GM20431 (cell line): ENCODE data around the gene PLEKHG4B.

Source experiments
- in situ Hi-C: fragments of 300-500 bp; cut with MseI, MboI; formaldehyde crosslinking; loops from one replicate; pipeline ENCODE4 v1.15.0; 2020; ENCODE audit warnings: low sequenced_read_pairs; ENCODE audit not compliant: unreplicated experiment

The PLEKHG4B gene

DNA sequence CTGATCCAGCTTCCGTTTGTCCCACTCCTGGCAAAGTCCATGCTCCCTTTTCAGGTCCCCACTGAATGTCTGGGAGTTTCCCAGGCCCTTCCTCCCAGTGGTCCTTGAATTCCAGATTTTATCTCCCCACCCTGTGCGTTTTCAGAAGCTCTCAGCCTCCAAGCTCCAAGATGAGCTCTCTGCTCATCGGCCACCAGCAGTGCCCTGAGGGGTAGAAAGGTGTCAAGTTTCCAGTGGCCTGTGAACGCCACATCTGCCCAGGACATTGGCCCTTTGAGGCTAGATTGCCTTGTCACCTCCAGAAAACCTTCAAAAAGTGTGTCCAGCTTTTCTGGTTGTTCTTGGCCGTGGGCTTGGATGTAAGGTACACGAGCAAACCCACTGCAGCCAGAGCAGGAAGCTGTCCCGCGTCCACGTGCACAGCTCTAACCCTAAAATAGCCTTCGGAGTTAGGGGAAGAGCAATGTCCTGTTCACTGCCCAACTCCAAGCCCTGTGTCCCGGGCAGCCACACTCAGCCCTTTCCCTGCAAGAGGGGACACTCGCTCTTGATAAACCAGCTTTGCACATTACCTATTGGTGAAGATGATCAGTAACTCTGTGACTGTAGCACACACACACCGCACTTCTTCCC lies 88.4 kb downstream of the PLEKHG4B start:
- in situ Hi-C loops: no loop called here

DNA sequence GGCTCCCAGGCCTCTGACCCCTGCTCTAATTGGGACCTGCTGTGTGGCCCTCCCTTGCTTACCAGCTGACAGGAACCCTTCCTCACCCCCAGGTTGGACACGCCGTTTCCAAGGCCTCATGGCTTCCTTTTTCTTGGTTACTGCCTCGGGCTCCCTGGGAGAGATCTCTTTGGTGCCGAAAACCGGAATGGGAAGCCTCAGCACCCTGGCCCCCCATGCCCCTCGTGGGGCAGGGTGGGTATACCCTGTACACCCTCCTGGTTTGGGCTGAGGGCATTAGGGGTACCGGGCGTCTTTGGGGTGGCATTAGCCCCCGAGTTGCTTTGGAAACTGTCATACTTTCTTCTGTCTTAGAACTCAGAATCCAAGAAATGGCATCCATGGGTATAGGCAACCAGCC lies 89.2 kb downstream of the PLEKHG4B start:
- in situ Hi-C loops: no loop called here

DNA sequence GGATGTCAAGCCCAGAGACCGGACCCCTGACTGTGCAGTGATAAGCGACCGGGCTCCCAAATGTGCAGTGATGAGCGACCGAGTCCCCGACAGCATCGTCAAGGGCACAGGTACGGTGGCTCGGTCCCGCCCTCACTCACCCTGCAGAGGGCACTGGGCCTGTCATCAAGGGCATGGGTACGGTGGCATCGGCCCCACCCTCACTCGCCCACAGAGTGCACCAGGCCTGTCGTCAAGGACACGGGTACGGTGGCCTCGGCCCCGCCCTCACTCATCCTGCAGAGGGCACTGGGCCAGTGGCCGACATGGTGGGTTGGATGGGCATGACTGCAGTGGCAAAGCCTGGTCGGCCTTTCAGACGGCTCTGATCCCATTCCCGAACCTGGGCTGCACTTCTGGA lies 89.6 kb downstream of the PLEKHG4B start:
- in situ Hi-C loops: no loop called here

DNA sequence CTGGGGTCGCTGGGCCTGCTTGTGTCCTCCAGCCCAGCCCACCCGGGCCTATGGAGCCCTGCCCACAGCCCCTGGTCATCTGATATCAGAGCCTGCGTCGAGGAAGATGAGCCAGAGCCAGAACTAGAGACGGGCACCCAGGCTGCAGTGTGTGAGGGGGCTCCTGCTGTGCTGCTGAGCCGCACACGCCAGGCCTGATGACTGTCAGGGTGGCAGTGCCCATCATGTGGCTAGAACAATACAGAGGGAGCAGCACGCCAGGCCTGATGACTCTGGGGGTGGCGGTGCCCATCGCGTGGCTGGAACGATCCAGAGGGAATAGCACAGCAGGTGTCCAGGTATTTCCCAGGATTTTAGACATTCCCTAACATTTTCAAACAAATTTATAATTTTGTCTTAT lies 90.2 kb downstream of the PLEKHG4B start:
- in situ Hi-C loops: no loop called here

DNA sequence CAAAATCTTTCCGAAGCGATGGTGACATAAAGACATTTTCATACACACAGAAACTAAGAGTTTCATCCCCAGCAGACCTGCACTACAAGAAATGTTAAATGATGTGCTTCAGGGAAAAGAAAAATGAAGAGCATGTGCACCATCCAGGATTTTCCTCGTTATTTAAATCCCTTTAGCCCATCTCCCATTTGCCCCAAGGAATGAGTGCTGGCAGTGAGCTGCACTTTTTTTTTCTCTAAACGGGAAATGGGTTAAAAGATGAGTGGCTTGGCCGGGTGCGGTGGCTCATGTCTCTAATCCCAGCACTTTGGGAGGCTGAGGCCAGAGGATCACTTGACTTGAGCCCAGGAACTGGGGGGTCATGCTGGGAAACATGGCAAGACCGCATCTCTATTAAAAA lies 92.5 kb downstream of the PLEKHG4B start:
- in situ Hi-C loops: no loop called here

DNA sequence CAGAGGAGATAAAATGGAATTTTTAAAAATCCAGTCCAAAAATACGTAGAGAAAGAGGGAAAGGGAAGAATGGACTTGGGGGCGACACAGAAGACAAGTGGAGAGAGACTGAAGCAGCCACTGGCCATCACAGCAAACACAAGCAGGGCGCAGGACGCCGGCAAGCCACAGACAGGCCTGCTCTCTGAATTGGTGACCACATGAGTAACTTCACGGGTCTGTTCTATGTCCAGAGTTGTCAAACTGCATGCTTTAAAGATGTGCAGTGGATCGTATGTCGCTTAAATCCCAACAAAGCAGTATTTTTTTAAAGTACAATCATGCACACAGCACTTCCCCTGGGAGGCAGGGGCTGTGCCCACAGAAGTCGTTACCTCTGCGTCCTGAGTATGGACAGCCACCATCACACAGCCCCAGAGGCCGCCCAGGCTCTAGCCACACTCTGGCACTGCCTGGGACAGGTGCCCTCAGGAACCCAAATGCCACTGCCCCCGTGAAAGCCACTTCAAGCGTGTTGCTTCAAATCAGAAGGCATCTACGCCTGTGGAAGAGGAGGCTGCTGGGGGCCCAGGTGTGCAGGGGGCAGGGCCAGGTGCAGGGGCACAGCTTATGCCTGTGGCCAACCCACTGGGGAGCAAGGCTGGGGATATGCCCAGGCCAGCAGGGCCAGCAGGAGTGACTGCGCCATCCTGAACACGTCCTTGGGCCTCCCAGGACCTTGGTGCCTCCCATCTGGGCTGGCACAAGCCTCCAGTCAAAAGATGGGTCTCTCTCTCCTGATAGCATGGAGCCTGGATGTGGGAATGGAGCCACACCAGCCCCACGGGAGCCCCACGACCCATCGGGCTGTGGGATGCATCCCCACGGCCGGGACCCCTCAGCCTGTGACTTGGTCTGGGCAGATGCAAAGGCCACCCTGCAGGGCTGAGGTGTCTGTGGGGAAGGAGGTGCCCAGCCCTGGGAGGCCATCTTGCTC lies 93.4 kb downstream of the PLEKHG4B start:
- in situ Hi-C loops: no loop called here

DNA sequence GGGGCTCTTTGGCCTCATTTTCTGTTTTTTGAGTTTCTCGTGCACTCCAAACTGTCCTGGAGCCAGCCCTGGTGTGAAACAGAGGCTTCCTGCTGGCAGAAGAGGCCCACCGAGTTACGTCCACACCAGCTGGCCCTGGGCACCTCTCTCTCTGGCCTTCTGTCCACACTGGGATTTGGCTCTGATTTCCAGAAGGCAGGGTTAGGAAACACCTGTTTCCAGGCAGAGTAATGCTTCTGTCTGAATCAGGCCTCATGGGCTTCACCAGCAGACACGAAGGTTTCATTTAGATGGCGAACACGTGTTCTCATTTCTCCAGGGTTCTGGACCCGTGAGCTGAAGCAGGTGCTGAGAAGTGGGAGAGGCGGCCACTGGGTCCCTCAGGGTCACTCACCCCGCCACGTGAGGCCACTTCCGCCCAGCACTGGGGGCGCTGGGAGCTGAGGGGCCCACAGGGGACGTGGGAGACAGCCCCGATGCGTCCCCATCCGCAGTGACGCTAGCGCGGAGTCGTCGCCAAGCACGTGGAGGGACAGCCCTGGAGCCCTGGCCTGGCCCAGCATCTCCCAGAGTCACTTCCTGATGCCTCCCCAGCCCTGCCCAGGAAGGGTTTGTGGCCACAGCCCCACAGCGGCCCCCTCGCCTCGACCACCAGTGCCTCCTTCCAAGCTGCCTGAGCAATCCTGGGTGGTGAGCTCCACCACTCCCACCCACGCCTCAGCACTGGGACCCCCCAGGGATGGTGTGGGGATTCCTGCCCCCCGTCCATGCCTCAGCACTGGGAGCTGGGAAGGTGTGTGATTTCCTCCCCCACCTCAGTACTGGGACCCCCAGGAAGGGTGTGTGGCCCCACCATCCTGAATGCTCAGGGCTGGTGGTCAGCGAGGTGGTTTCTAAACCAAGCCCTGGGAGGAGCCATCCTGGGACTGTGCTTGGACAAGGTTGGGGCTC lies 94.4 kb downstream of the PLEKHG4B start:
- in situ Hi-C loops: no loop called here

DNA sequence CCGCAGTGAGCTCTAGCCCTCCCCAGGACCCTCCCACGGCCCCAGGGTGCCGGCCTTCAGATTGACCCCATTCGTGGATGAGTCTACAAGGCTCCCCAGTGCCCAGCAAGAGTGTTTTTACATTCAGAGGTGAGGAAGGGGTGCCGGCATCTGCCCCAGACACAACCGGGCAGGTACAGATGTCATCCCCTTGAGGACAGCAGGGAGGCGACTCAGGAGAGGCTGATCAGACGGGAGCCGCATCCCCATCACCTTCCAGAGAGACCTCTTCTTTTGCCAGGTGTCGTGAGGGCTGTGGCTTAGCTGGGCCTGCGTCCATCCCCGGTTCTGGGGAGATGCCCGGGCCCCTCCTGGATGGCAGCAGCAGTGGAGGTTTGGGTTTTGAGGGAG lies 95.1 kb downstream of the PLEKHG4B start:
- in situ Hi-C loops: no loop called here

DNA sequence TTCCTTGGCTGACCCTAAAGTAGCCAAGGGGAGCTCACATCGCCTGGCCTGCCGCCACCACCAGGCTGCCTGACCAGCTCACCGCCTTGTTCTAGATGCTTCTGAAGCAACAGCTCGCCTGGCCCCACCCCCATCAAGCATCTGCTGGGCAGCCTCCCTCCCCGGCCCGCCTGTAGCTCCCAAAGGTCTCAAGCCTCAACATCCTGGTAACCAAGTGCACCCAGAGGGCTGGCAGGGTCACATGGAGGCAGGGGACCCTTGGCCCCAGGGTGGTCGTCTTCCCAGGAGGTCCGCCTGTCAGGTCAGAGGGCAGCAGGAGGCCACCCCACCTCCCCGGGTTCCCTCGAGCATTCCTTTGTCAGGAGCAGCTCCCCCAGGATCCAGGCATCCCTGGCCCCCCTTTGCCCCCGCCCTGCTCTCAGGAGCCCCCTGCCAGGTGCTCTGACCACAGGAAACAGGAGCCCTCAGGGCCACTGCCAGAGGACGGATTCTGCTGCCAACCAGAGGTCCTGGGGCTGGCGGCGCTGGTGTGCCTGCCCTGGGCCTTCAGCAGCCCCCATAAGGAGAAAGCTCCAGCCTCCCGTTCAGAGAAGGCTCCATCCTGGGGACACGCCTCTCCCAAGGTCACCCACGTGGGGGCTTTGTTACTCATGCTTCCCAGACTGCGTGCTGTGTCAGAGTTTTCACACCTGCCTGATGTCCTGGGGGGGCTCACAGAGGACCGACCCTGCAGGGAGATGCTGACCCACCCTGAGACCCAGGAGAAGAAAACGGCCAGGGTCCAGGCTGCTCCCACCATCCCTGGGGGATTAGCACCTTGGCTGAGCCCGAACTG lies 95.9 kb downstream of the PLEKHG4B start:
- in situ Hi-C loops: no loop called here

DNA sequence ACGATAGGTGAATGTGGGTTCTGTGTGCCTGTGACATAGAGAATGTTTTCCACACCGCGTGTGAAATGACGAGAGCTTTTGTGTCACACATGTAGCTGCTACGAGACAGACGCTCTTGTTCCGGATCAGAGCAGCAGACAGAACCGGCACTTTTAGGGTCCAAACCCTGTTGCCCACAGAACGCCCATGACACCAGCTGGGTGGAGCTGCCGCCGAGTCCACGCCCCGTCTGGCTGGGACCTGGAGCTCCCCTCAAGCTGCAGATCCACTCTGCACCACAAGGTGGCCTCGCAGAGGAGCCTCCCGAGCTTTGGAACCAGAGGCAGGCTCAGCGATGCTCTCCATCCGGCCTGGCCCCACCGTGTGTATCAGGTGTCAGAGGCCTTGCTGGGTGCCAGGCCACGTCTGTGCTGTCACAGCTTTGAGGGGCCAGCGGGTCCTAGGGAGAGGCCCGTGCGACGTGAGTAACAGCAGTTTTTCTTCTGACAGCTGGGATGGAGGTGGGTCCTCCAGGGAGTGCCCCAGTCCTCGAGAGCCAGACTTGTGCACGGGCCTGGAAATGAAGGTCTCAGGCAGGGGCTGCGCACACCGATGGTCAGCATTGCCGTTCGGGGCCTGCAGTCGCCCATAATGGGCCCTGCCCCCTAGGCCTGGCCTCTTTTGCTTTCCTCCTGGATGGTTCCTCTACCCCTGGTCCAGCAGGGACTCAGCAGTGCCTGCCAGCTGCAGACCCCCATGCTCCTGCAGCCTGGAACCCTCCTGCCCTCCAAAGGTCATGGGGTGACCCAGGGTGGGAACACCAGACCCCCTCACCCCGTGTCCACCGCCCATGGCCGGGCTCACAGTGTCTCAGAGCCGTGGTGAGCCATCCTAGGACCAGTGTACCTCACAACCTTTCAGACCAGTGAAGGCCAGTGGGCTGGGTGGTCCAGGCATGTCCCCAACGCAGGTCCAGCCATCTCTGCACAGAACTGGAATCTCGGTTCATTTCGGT lies 96.8 kb downstream of the PLEKHG4B start:
- in situ Hi-C loops: no loop called here

DNA sequence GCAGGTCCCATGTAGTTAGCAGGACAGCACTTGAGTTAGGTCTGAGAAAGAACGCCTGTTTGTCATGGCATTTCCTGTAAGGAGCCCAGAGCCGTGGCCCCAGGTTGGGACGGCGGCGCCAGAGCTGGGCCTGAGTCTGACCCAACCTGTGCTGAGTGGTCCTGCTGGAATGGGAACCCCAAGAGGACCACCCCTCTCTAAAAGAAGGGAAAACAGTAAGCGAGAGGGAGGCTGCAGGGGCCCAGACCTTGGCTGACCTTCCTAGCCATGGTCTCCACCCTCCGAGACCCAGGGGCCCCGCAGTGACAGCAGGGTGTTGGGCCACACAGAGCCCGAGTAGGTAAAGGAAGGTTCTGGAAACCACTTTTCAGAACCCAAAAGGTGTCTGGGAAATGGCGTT lies 97.5 kb downstream of the PLEKHG4B start:
- in situ Hi-C loops: no loop called here

DNA sequence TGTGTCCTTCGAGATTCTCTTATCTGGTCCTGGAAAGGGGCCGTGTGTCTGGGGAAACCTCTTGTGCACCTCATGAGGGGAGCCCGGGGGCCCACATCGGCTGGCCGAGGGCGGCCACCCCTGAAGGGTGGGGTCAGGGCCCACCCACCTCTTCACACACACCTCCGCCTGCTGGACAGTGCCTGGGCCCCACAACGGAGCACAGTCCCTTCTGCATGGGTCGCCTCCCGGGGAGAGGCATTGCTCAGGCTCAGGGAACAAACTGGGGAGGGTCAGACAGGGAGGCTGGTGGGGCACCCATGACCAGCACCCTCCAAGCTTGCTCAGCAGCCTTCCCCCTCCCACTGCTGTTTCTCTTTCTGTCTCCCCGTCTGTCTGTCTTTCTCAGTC lies 98.0 kb downstream of the PLEKHG4B start:
- in situ Hi-C loops: no loop called here

DNA sequence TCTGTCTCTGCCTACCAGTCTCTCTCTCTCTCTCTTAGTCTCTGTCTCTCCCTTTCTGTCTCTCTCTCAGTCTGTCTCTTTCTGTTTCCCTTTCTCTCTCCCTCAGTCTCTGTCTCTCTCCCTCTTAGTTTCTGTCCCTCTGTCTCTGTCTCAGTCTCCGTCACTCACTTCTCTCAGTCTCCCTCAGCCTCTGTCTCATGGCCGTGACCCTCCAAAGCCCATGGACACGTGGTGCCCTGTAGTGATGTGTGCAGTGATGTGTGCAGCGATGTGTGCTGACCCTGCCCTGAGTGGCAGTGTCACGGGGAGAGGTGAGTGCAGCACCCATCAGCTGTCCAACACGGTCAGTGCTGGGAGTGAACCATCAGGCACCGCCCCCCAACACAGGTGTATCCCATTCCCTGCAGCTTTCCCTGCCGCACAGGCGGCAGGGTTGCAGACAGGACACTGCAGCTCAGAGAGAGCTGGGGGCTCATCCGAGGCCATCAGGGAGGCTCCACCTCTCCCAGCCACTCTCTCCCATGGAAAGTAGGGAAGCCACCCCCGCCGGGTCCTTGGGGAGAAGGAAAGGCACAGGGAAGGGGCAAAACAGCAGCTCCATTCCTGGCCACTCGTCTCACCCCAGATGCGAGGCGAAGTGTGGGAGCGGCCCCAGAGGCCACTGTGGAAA lies 98.5 kb downstream of the PLEKHG4B start:
- in situ Hi-C loops: no loop called here

DNA sequence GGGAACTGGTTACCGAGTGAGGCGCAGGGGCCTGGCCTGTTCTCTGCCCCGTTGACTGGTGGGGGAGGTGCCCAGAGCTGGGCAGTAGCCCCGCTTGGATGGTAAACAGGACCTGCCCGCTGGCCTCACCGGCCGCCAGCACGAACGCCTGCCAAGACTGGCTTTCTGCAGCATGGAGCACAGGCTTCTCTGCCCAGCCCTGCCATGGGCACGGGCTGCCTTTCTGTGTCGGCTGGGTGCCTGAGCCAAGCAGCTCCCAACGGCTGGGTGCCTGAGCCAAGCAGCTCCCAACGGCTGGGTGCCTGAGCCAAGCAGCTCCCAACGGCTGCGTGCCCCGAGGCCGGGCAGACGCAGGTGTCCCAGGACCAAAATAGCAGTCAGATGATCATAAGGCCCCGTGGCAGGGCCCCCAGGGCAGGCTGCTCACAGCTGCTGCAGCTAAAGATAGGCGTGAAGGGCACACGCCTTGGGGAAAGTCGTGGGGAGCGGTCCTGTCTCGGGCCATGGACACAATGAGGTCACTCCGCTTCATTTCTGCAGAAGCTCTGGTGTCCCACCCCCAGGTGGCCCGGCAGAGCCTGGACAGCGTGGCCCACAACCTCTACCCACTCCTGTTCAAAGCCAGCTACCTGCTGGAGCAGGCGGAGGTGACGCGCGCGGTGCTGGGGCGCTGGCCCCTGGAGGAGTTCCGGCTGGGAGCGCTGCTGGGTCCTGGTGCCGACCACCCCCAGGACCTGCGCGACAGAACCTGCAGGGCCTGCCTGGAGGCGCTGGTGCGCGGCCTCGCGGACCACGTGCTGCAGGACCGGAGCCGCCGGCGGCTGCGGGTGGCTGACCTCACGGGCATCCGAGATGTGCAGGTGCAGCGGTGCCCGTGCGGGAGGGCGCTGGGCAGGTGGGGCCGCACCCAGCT lies 99.3 kb downstream of the PLEKHG4B start, which contains the start of gene LRRC14B:
TSS of gene LRRC14B (plus strand) at position 460 of the 913 bp plus-strand sequence. CDS start at position 504, 44 bp downstream.
- in situ Hi-C loops: no loop called here

DNA sequence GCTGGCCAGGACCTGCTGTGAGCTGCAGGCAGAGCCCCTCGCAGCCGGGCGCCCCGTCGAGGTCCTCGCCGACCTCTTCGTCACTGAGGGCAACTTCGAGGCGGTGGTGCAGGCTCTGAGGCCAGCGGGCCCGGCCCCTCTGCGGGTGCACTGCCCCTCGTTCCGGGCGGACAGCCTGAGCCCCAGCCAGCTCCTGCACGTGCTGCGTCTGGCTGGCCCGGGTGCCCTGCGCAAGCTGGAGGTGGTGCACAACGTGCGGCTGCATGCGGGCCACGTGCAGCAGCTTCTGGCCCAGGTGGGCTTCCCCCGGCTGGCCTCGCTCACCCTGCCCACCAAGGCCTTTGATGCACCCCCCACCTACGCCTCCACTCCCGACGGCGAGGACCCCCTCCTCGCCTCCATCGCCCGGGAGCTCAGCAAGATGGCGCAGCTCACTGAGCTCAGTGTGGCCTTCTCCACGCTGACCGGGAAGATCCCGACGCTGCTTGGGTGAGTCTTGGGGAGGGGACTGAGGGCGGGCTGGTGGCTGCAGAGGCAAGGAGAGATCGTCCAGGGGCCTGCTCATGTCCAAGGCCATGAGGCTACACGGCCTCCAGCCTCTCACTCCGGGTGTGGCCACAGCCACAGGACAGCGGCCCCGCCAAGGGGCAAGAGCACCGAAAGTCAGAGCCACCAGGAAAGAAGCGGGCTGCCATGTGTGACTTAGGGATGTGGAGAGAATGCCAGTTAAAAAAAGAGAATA lies 100.2 kb downstream of the PLEKHG4B start:
- in situ Hi-C loops: no loop called here

DNA sequence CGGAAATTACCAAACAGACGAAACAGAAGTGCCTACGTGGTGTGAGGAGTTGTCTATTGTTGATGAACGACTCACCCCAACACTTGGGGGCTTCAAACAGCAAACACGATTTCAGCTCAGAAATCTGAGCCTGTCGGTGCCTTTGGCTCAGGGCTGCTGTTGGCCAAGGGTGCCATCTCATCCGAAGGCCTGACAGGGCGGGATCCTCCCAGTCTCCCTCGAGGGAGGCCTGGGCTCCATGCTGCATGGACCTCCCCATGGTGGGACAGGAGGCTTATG lies 100.7 kb downstream of the PLEKHG4B start:
- in situ Hi-C loops: no loop called here
